ENCODE data around the gene ZNF768.
"Not testable (repeated sequence)": the region's sequence is repeated elsewhere in the genome, so short reads cannot be mapped to it uniquely, and the experiment has no call there.

Gene ZNF768

DNA sequence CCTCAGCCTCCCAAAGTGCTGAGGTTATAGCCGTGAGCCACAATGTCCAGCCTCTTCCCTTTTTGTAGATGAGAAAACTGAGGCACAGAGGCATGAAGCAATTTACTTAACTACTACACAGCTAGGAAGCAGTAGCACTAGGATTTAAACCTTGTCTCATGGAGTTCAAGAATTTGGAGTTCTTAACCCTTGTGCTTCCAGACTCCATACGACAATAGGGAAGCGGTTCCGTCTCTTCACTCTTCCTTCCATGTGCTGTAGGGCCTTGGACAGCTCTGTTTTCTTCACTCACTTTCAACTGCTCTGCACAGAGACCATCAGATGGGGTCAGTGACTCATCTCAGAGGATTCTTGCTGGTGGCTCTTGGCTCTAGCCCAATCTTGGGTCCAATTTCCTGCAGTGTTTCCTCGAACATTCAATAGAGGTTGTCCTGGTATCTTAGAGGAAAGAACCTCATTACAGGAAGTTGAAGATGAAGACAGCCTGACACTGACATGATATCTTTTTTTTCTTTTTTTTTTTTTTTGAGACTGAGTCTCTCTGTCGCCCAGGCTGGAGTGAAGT, 34.5 kb downstream of the ZNF768 start:
- DNase-seq (ENCODE audit: insufficient read length) (no peak), FAIRE-seq (no peak)
- TF ChIP-seq POLR2AphosphoS5 (IDR thresholded peaks at IDR 0.05; ENCODE audit: low read depth, low read length) (no peak), POLR2A (IDR thresholded peaks at IDR 0.05; ENCODE audit: low read depth, low read length) (no peak), TAF1 (IDR thresholded peaks at IDR 0.05; ENCODE audit: borderline replicate concordance, low read depth, low read length) (no peak)

GRCh38 chr16:30491229-30491628, 35.1 kb downstream of the ZNF768 start:
- DNase-seq (ENCODE audit: insufficient read length), result no peak

DNA sequence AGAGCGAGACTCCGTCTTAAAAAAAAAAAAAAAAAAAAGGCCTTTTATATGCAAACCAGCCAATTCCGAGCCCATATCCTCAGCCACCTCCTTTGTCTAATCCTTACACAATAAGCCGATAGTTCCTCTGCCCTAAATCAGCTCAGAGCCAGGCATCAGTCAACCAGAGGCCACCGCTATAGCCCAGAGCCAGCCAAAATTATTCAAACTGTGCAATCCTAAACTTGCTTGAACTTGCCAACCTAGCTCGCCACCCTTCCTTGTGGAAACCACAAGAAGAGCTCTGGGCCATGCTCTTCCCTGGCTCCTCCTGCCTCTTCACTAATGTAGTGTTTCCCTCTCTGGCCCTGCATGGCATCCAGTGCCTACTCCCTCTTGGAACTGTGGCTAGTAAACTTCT, 36.2 kb downstream of the ZNF768 start:
- TF ChIP-seq POLR2AphosphoS5 (IDR thresholded peaks at IDR 0.05; ENCODE audit: low read depth, low read length) (no peak), POLR2A (IDR thresholded peaks at IDR 0.05; ENCODE audit: low read depth, low read length) (no peak), TAF1 (IDR thresholded peaks at IDR 0.05; ENCODE audit: borderline replicate concordance, low read depth, low read length) (no peak)
- DNase-seq (ENCODE audit: insufficient read length), result no peak
- FAIRE-seq, result no peak

More at GRCh38 chr16:30491229-30491628, 35.1 kb downstream of the ZNF768 start:
- TF ChIP-seq POLR2A (IDR thresholded peaks at IDR 0.05; ENCODE audit: low read depth, low read length), result no peak
- no peak for TF ChIP-seq TAF1 (IDR thresholded peaks at IDR 0.05; ENCODE audit: borderline replicate concordance, low read depth, low read length)
- no peak for TF ChIP-seq POLR2AphosphoS5 (IDR thresholded peaks at IDR 0.05; ENCODE audit: low read depth, low read length)
- no peak for FAIRE-seq

GRCh38 chr16:30488764-30489605, 37.4 kb downstream of the ZNF768 start:
- FAIRE-seq (no peak), DNase-seq (ENCODE audit: insufficient read length) (no peak)
- TF ChIP-seq POLR2A (IDR thresholded peaks at IDR 0.05; ENCODE audit: low read depth, low read length), result no peak
- TF ChIP-seq POLR2AphosphoS5 (IDR thresholded peaks at IDR 0.05; ENCODE audit: low read depth, low read length), result no peak
- no peak for TF ChIP-seq TAF1 (IDR thresholded peaks at IDR 0.05; ENCODE audit: borderline replicate concordance, low read depth, low read length)

DNA sequence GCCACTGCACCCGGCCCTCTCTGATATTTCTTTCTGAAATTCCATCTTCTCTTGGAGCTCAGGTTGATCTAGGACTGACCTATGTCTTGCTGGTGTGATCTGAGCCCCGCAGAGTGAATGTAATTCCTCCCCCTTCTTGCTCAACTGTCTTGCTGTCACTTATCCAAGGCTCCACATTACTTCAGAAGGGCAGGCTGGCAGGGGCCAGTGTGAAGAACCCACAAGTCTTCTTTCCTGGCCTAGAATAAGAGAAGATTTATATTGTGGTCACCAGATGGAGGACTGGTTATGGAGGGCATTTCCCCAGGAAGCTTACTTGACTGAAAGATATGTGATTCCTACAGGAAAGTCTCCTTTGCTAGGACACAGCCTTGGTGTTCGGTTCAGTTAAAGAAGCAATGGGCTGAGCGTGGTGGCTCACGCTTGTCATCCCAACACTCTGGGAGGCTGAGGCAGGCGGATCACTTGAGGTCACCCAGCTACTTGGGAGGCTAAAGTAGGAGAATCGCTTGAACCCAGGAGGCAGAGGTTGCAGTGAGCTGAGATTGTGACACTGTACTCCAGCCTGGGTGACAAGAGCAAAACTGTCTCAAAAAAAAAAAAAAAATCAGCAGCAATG, 40.4 kb downstream of the ZNF768 start:
- no peak for FAIRE-seq
- TF ChIP-seq TAF1 (IDR thresholded peaks at IDR 0.05; ENCODE audit: borderline replicate concordance, low read depth, low read length) (no peak), POLR2A (IDR thresholded peaks at IDR 0.05; ENCODE audit: low read depth, low read length) (no peak), POLR2AphosphoS5 (IDR thresholded peaks at IDR 0.05; ENCODE audit: low read depth, low read length) (no peak)
- no peak for DNase-seq (ENCODE audit: insufficient read length)

GRCh38 chr16:30484887-30485286, 41.5 kb downstream of the ZNF768 start:
- TF ChIP-seq TAF1 (IDR thresholded peaks at IDR 0.05; ENCODE audit: borderline replicate concordance, low read depth, low read length) (no peak), POLR2AphosphoS5 (IDR thresholded peaks at IDR 0.05; ENCODE audit: low read depth, low read length) (no peak), POLR2A (IDR thresholded peaks at IDR 0.05; ENCODE audit: low read depth, low read length) (no peak)
- no peak for FAIRE-seq
- no peak for DNase-seq (ENCODE audit: insufficient read length)

DNA sequence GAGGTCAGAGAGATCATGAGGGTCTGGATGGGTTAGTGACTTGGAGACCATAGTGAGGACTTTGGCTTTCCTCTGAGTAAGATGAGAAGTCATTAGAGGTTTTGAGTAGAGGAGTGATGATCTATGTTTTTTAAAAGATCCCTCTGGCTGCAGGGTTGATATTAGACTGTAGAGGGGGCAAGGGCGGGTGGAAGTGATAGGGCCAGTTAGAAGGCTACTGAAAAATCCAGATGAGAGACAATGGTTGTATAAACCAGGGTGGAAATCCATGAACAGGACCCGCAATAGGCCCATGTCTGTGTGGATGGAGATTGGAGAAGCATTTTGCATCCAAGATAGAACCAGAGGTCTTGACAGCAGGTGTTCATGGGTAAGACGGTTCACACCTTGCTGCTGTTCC, 44.0 kb downstream of the ZNF768 start:
- FAIRE-seq (no peak), DNase-seq (ENCODE audit: insufficient read length) (no peak)
- no peak for TF ChIP-seq POLR2A (IDR thresholded peaks at IDR 0.05; ENCODE audit: low read depth, low read length)
- TF ChIP-seq TAF1 (IDR thresholded peaks at IDR 0.05; ENCODE audit: borderline replicate concordance, low read depth, low read length), result no peak
- TF ChIP-seq POLR2AphosphoS5 (IDR thresholded peaks at IDR 0.05; ENCODE audit: low read depth, low read length), result no peak

- no peak for FAIRE-seq
- no peak for DNase-seq (ENCODE audit: insufficient read length)
- TF ChIP-seq POLR2A (IDR thresholded peaks at IDR 0.05; ENCODE audit: low read depth, low read length), result no peak
- TF ChIP-seq POLR2AphosphoS5 (IDR thresholded peaks at IDR 0.05; ENCODE audit: low read depth, low read length), result no peak
- no peak for TF ChIP-seq TAF1 (IDR thresholded peaks at IDR 0.05; ENCODE audit: borderline replicate concordance, low read depth, low read length)
Observed at GRCh38 chr16:30481381-30481780, 45.0 kb downstream of the ZNF768 start.

DNA sequence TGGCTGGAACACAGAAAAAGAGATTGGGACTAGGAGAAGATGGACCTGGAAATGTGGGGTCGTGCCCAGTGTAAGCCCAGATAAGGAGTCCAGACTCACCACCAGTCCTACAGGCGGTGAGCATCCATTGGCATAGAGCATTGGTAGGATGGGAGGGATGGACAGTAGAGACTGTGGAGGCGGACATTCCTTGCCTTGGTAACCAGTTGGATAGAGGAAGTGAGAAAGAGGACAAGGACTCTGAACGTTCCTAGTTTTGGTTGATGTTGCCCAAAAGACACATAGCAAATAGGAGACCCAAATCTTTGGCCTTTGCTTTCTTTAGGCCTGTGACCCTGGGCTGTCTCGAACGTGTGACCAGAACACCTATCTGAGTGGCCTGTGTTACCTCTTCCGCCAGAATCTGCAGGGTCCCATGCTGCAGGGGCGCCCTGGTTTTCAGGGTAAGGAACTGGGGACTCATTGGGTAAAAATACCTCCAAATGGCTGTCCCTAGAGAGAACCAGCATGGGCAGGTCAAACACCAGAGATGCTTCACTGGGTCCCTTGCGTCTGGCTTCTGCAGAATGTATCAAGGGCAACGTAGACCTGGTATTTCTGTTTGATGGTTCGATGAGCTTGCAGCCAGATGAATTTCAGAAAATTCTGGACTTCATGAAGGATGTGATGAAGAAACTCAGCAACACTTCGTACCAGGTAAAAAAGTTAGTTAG, 47.4 kb downstream of the ZNF768 start:
- no peak for FAIRE-seq
- TF ChIP-seq POLR2AphosphoS5 (IDR thresholded peaks at IDR 0.05; ENCODE audit: low read depth, low read length), result peak; percentile 71; the same call in 1 of the 2 replicates
- no peak for TF ChIP-seq TAF1 (IDR thresholded peaks at IDR 0.05; ENCODE audit: borderline replicate concordance, low read depth, low read length)
- DNase-seq (ENCODE audit: insufficient read length), result no peak

GRCh38 chr16:30477773-30478172, 48.6 kb downstream of the ZNF768 start:
- FAIRE-seq, result not testable (repeated sequence)

DNA sequence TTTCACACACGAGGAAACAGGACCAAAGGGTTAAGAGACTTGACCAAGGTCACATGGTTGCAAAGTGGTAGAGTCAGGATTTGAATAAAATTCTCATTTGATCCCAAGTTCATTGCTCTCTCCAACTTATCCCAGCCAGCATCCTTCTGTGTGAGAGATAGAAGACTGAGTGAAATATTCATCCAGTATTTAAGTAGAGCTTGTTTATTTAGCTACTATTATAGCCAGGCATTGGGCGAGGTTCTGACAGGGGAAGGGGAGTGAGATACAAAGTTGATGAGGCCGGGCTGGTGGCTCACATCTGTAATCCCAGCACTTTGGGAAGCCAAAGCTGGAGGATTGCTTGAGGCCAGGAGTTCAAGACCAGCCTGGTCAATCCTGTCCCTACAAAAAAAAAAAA, 49.4 kb downstream of the ZNF768 start:
- FAIRE-seq (no peak), DNase-seq (ENCODE audit: insufficient read length) (no peak)
- no peak for TF ChIP-seq POLR2A (IDR thresholded peaks at IDR 0.05; ENCODE audit: low read depth, low read length)
- no peak for TF ChIP-seq TAF1 (IDR thresholded peaks at IDR 0.05; ENCODE audit: borderline replicate concordance, low read depth, low read length)
- no peak for TF ChIP-seq POLR2AphosphoS5 (IDR thresholded peaks at IDR 0.05; ENCODE audit: low read depth, low read length)

More at GRCh38 chr16:30477773-30478172, 48.6 kb downstream of the ZNF768 start:
- not testable (repeated sequence) for DNase-seq (ENCODE audit: insufficient read length)

Data from GM12892 (cell line).